ENCODE data around the gene PIF1.
"Not testable (repeated sequence)": the region's sequence is repeated elsewhere in the genome, so short reads cannot be mapped to it uniquely, and the experiment has no call there.

Gene PIF1

GRCh38 chr15:64804619-64805018 lies 20.8 kb downstream of the PIF1 start:
- DNase-seq (ENCODE audit: low read depth), result no peak

GRCh38 chr15:64803526-64803925 lies 21.9 kb downstream of the PIF1 start:
- no peak for DNase-seq (ENCODE audit: low read depth)
- TF ChIP-seq CTCF (IDR thresholded peaks at IDR 0.05; ENCODE audit: control insufficient read depth, insufficient read depth, low read depth, low read length, missing control alignments), result no peak
- H3K4me3 ChIP-seq (ENCODE audit: control insufficient read depth, low read depth, low read length), result no peak overlapping the region

More at GRCh38 chr15:64804619-64805018, 20.8 kb downstream of the PIF1 start:
- TF ChIP-seq CTCF (IDR thresholded peaks at IDR 0.05; ENCODE audit: control insufficient read depth, insufficient read depth, low read depth, low read length, missing control alignments), result no peak
- no peak overlapping the region for H3K4me3 ChIP-seq (ENCODE audit: control insufficient read depth, low read depth, low read length)

GRCh38 chr15:64800476-64800875 lies 25.0 kb downstream of the PIF1 start:
- no peak overlapping the region for H3K4me3 ChIP-seq (ENCODE audit: control insufficient read depth, low read depth, low read length)
- no peak for DNase-seq (ENCODE audit: low read depth)
- no peak for TF ChIP-seq CTCF (IDR thresholded peaks at IDR 0.05; ENCODE audit: control insufficient read depth, insufficient read depth, low read depth, low read length, missing control alignments)

GRCh38 chr15:64798905-64799304 lies 26.5 kb downstream of the PIF1 start:
- not testable (repeated sequence) for H3K4me3 ChIP-seq (ENCODE audit: control insufficient read depth, low read depth, low read length); DNase-seq (ENCODE audit: low read depth)

GRCh38 chr15:64795921-64796320 lies 29.5 kb downstream of the PIF1 start:
- DNase-seq (ENCODE audit: low read depth); H3K4me3 ChIP-seq (ENCODE audit: control insufficient read depth, low read depth, low read length): not testable (repeated sequence)

GRCh38 chr15:64795299-64795698 lies 30.1 kb downstream of the PIF1 start:
- DNase-seq (ENCODE audit: low read depth); H3K4me3 ChIP-seq (ENCODE audit: control insufficient read depth, low read depth, low read length): not testable (repeated sequence)

- no peak for TF ChIP-seq CTCF (IDR thresholded peaks at IDR 0.05; ENCODE audit: control insufficient read depth, insufficient read depth, low read depth, low read length, missing control alignments)
- DNase-seq (ENCODE audit: low read depth), result no peak
These were observed 33.2 kb downstream of the PIF1 start for GRCh38 chr15:64792282-64792681.

GRCh38 chr15:64791401-64791800 lies 34.0 kb downstream of the PIF1 start:
- TF ChIP-seq CTCF (IDR thresholded peaks at IDR 0.05; ENCODE audit: control insufficient read depth, insufficient read depth, low read depth, low read length, missing control alignments), result no peak
- H3K4me3 ChIP-seq (ENCODE audit: control insufficient read depth, low read depth, low read length), result no peak overlapping the region
- DNase-seq (ENCODE audit: low read depth), result no peak

More at GRCh38 chr15:64792282-64792681, 33.2 kb downstream of the PIF1 start:
- no peak overlapping the region for H3K4me3 ChIP-seq (ENCODE audit: control insufficient read depth, low read depth, low read length)
